Fibroblast of lung (primary cell): Measurements from ENCODE around the gene OXLD1.

Source experiments
- EZH2 ChIP-seq: IDR thresholded peaks from 2 replicates; pipeline ENCODE4 v1.5.1; 2012; ENCODE audit warnings: low read length, control low read depth, mild to moderate bottlenecking; ENCODE audit errors: missing control alignments
- TF ChIP-seq, protein P1 (sequence below), 2 donors: IDR thresholded peaks in 1 of 2; conservative IDR thresholded peaks in 1 of 2; 1 replicate in 1 of 2; 2 replicates in 1 of 2; pipeline ENCODE4 v1.5.1; 2011 to 2012; ENCODE audit warnings: low read length in 2 of 2, control low read depth in 1 of 2, inconsistent platforms in 1 of 2, low read depth in 1 of 2, mild to moderate bottlenecking in 1 of 2

DNA sequence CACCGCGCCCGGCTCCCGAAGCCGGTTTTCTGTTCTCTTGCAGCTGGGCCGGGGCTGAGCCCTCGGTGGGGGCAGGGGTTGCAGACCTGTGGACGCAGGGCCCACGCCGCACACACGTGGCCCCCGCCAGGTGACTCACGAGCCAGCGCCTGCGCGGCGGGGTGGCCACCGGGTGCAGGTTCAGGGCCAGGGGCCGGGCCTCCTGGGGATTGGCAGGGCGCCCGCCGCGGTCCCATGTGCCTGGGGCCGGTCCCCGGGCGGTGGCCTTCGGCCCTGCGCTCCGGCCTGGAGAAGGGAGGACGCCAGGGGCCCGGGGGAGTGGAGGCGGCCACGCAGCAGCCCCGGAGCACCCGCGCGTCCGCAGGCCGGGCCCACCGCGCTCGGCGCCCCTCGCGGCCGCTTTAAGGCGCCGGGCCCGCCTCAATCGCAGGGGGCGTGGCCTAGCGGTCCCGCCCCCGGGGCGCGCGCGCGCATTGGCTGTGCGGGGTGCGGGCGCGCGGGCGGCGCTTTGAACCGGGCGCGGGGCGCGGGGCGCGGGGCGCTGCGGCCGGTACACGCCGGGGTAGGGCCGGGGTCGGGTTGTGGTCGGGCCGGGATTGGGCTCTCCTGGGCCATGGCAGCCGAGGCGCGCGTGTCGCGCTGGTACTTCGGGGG is 45.5 kb upstream of the OXLD1 start, which contains the start of gene SLC25A10:
- no peak for TF ChIP-seq EZH2
- TF ChIP-seq, protein P1, sequence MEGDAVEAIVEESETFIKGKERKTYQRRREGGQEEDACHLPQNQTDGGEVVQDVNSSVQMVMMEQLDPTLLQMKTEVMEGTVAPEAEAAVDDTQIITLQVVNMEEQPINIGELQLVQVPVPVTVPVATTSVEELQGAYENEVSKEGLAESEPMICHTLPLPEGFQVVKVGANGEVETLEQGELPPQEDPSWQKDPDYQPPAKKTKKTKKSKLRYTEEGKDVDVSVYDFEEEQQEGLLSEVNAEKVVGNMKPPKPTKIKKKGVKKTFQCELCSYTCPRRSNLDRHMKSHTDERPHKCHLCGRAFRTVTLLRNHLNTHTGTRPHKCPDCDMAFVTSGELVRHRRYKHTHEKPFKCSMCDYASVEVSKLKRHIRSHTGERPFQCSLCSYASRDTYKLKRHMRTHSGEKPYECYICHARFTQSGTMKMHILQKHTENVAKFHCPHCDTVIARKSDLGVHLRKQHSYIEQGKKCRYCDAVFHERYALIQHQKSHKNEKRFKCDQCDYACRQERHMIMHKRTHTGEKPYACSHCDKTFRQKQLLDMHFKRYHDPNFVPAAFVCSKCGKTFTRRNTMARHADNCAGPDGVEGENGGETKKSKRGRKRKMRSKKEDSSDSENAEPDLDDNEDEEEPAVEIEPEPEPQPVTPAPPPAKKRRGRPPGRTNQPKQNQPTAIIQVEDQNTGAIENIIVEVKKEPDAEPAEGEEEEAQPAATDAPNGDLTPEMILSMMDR (conservative IDR thresholded peaks at IDR 0.05 in 1 of 2, IDR thresholded peaks at IDR 0.05 in 1 of 2; ENCODE audit: low read depth in 1 of 2, low read length in 2 of 2), result no peak
